CD4-positive, alpha-beta memory T cell (primary cell): ENCODE results near the gene ALS2. TPM values are rescaled to one million over a fixed set of nuclear protein-coding genes. Genes with fewer than 3 reads are reported as not detected.

Experiments
- CTCF ChIA-PET: fragments of 350-600 bp; sonication (Branson Sonifier 250); formaldehyde crosslinking; loops from one replicate; lab custom pipeline; 2021; ENCODE audit warnings: inconsistent platforms; ENCODE audit not compliant: partially characterized antibody; lab: Charles Lee
- POLR2A ChIA-PET: fragments of 350-600 bp; sonication (Branson Sonifier 250); formaldehyde crosslinking; loops from one replicate; lab custom pipeline; 2021; ENCODE audit not compliant: partially characterized antibody; lab: Charles Lee
- DNase-seq, 5 donors: peaks; one replicate each; pipeline versions ENCODE4 v3.0.0 to v3.0.0-alpha.2; 2020 to 2022; ENCODE audit warnings: mixed read lengths in 1 of 5
- H3K27ac ChIP-seq: one replicate; pipeline ENCODE4 v1.7.0; 2013; ENCODE audit warnings: low read depth, low read length
- H3K27me3 ChIP-seq: 2 replicates; pipeline ENCODE4 v1.7.0; 2013; ENCODE audit warnings: mild to moderate bottlenecking, low read length, moderate library complexity; ENCODE audit not compliant: insufficient read depth
- H3K36me3 ChIP-seq: 2 replicates; pipeline ENCODE4 v1.7.0; 2013; ENCODE audit warnings: mild to moderate bottlenecking, low read length, moderate library complexity; ENCODE audit not compliant: insufficient read depth
- H3K4me1 ChIP-seq: 2 replicates; pipeline ENCODE4 v1.7.0; 2013; ENCODE audit warnings: mild to moderate bottlenecking, low read length, moderate library complexity; ENCODE audit not compliant: insufficient read depth
- H3K4me3 ChIP-seq, 2 donors: one replicate each; pipeline ENCODE4 v1.7.0; 2013; ENCODE audit warnings: low read length in 2 of 2, mild to moderate bottlenecking in 1 of 2
- H3K9me3 ChIP-seq, 2 donors: one replicate each; pipeline ENCODE4 v1.7.0; 2013; ENCODE audit warnings: low read length in 2 of 2, control low read depth in 1 of 2; ENCODE audit not compliant: control insufficient read depth in 1 of 2
- H3K27ac Mint-ChIP-seq, 7 donors: one replicate each; pipeline ENCODE4 v1.8.0; 2020 to 2021; ENCODE audit warnings: mixed read lengths in 7 of 7, mild to moderate bottlenecking in 6 of 7, inconsistent platforms in 3 of 7, moderate library complexity in 3 of 7
- H3K27me3 Mint-ChIP-seq, 2 donors: one replicate each; pipeline ENCODE4 v1.8.0; 2020 to 2021; ENCODE audit warnings: mixed read lengths in 2 of 2
- H3K36me3 Mint-ChIP-seq, 2 donors: one replicate each; pipeline ENCODE4 v1.8.0; 2020 to 2021; ENCODE audit warnings: mixed read lengths in 2 of 2, inconsistent platforms in 1 of 2, mild to moderate bottlenecking in 1 of 2
- H3K4me1 Mint-ChIP-seq, 4 donors: one replicate each; pipeline ENCODE4 v1.8.0; 2020 to 2021; ENCODE audit warnings: mixed read lengths in 4 of 4, mild to moderate bottlenecking in 1 of 4
- H3K4me3 Mint-ChIP-seq, 8 donors: one replicate each; pipeline ENCODE4 v1.8.0; 2020 to 2021; ENCODE audit warnings: mixed read lengths in 8 of 8, mild to moderate bottlenecking in 7 of 8, moderate library complexity in 6 of 8, inconsistent platforms in 3 of 8
- H3K9me3 Mint-ChIP-seq, 8 donors: one replicate each; pipeline ENCODE4 v1.8.0; 2020 to 2021; ENCODE audit warnings: mixed read lengths in 8 of 8, mild to moderate bottlenecking in 5 of 8, inconsistent platforms in 3 of 8, moderate library complexity in 1 of 8
- intact Hi-C: fragments of 100-400 bp; cut with micrococcal nuclease; formaldehyde crosslinking; loops from one replicate; pipeline ENCODE4 v1.15.1; 2023
- polyA plus RNA-seq, 2 donors: library from polyadenylated mRNA; unstranded; fragments of 300-500 nt; fragmentation: Illumina TruSeq; gene quantifications; one replicate each; pipeline ENCODE4 v1.2.3, GENCODE V29; 2021
- total RNA-seq, 2 experiments: library from RNA; stranded (reverse); gene quantifications; one replicate each; pipeline ENCODE4 v1.2.3, GENCODE V29; 2021

Gene ALS2
- total and polyA plus RNA-seq, 4 experiments from 2014 or later, result 4.9 to 10.5 (median 7.7) TPM

DNA sequence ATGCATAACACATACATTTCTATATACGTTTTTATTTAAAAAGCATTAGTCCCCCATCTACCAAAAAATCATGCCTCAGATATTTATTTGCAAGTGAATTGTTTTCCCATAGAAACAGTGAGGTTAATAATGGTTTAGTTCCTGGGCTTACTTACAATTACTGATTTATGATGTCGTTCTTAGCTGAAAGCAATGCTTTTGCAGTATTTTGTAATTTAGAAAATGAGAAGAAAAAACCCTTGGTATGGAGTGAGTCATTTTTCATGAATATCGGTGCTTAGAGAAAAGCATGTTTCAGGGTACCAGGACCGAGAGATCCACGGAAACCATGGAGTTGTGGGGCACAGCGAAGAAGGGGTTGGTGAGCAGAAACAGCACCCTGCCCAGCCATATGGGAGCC lies 13.6 kb upstream of the ALS2 start:
- no peaks in the 10 kb centered on the region for H3K4me1 Mint-ChIP-seq
- peaks cover 5 to 11% of the 10 kb centered on the region in 2 donors for H3K27me3 Mint-ChIP-seq
- peaks cover 0 to 4% (median 0%) of the 10 kb centered on the region in 8 donors for H3K9me3 Mint-ChIP-seq
- no peak for DNase-seq
- H3K4me1 ChIP-seq, result no peaks in the 10 kb centered on the region
- H3K4me3 Mint-ChIP-seq, result no peak overlapping the region
- no peaks in the 10 kb centered on the region for H3K9me3 ChIP-seq
- ChIA-PET POLR2A (no interaction called here), CTCF (no interaction called here)
- no peaks in the 10 kb centered on the region for H3K27me3 ChIP-seq
- no peaks in the 10 kb centered on the region for H3K36me3 Mint-ChIP-seq
- H3K4me3 ChIP-seq, result no peak overlapping the region
- H3K36me3 ChIP-seq, result no peaks in the 10 kb centered on the region
- H3K27ac Mint-ChIP-seq, result no peak overlapping the region
- intact Hi-C loops, result no loop called here
- no peak overlapping the region for H3K27ac ChIP-seq

DNA sequence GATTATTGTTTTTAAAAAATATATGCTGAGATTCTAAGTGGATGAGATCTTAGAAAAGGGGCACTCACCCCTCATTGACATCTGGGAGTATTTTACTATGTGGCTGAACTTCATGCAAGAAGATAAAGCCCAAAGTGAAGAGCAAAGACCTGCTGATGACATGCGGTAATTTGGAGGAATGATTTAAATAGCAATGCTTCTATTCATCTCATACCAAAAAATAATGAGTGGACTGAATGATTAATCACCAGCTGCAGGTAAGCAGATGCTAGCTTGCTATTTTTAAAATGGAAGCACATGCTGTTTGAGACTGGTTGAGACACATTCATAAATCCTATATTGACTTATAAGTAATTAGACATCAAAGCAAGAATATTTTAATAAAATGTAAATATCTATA lies 12.9 kb upstream of the ALS2 start:
- H3K27me3 ChIP-seq, result no peaks in the 10 kb centered on the region
- ChIA-PET POLR2A (no interaction called here), CTCF (no interaction called here)
- no peaks in the 10 kb centered on the region for H3K36me3 ChIP-seq
- H3K4me3 ChIP-seq, result no peak overlapping the region
- no peak overlapping the region for H3K4me3 Mint-ChIP-seq
- H3K4me1 ChIP-seq, result no peaks in the 10 kb centered on the region
- H3K4me1 Mint-ChIP-seq, result no peaks in the 10 kb centered on the region
- no peak for DNase-seq
- H3K27me3 Mint-ChIP-seq, result peaks cover 5 to 11% of the 10 kb centered on the region in 2 donors
- peaks cover 0 to 4% (median 0%) of the 10 kb centered on the region in 8 donors for H3K9me3 Mint-ChIP-seq
- no peaks in the 10 kb centered on the region for H3K9me3 ChIP-seq
- H3K27ac ChIP-seq, result no peak overlapping the region
- no peaks in the 10 kb centered on the region for H3K36me3 Mint-ChIP-seq
- H3K27ac Mint-ChIP-seq, result no peak overlapping the region
- intact Hi-C loops, result no loop called here

- intact Hi-C loops, result no loop called here
- Mint-ChIP-seq H3K27me3 (peaks cover 6 to 8% of the 10 kb centered on the region in 2 donors), H3K4me1 (no peaks in the 10 kb centered on the region), H3K36me3 (no peaks in the 10 kb centered on the region), H3K27ac (no peak overlapping the region), H3K9me3 (peaks cover 0 to 2% (median 0%) of the 10 kb centered on the region in 8 donors), H3K4me3 (no peak overlapping the region)
- Histone ChIP-seq H3K36me3 (no peaks in the 10 kb centered on the region), H3K27ac (no peak overlapping the region), H3K4me3 (no peak overlapping the region), H3K9me3 (no peaks in the 10 kb centered on the region), H3K27me3 (no peaks in the 10 kb centered on the region), H3K4me1 (no peaks in the 10 kb centered on the region)
- DNase-seq, result no peak
- CTCF ChIA-PET, result interaction anchor here (0.6 kb wide), 1 partner anchor 1509 kb away, joined by 4 read pairs; no protein-coding TSS in a partner anchor
- POLR2A ChIA-PET, result no interaction called here
These were observed 10.3 kb upstream of the ALS2 start for GRCh38 chr2:201790989-201791388.

- Mint-ChIP-seq H3K4me3 (no peak overlapping the region), H3K4me1 (no peaks in the 10 kb centered on the region), H3K27ac (no peak overlapping the region), H3K27me3 (peaks cover 3 to 8% of the 10 kb centered on the region in 2 donors), H3K9me3 (peaks cover 0 to 2% (median 0%) of the 10 kb centered on the region in 8 donors), H3K36me3 (no peaks in the 10 kb centered on the region)
- POLR2A ChIA-PET, result no interaction called here
- Histone ChIP-seq H3K9me3 (no peaks in the 10 kb centered on the region), H3K4me1 (no peaks in the 10 kb centered on the region), H3K27ac (no peak overlapping the region), H3K27me3 (no peaks in the 10 kb centered on the region), H3K36me3 (no peaks in the 10 kb centered on the region), H3K4me3 (no peak overlapping the region)
- intact Hi-C loops, result no loop called here
- CTCF ChIA-PET, result interaction anchor here (0.6 kb wide), 1 partner anchor 1510 kb away, joined by 4 read pairs; no protein-coding TSS in a partner anchor
- DNase-seq, result no peak
These were observed 9.6 kb upstream of the ALS2 start for GRCh38 chr2:201790291-201790690.

- H3K27ac ChIP-seq, result no peak overlapping the region
- ChIA-PET CTCF (no interaction called here), POLR2A (interaction anchor here (1.0 kb wide), 1 partner anchor 11 kb away, joined by 3 read pairs; no protein-coding TSS in a partner anchor)
- DNase-seq, result no peak
- Mint-ChIP-seq H3K9me3 (peaks cover 0 to 2% (median 0%) of the 10 kb centered on the region in 8 donors), H3K27ac (no peak overlapping the region), H3K27me3 (peaks cover 3 to 8% of the 10 kb centered on the region in 2 donors), H3K36me3 (no peaks in the 10 kb centered on the region), H3K4me1 (no peaks in the 10 kb centered on the region), H3K4me3 (no peak overlapping the region)
- no peaks in the 10 kb centered on the region for H3K9me3 ChIP-seq
- H3K36me3 ChIP-seq, result no peaks in the 10 kb centered on the region
- H3K4me1 ChIP-seq, result no peaks in the 10 kb centered on the region
- no peak overlapping the region for H3K4me3 ChIP-seq
- no peaks in the 10 kb centered on the region for H3K27me3 ChIP-seq
- intact Hi-C loops, result no loop called here
These were observed 8.7 kb upstream of the ALS2 start for GRCh38 chr2:201789395-201789794.

- peaks cover 3 to 9% of the 10 kb centered on the region in 2 donors for H3K27me3 Mint-ChIP-seq
- no peak for DNase-seq
- ChIA-PET CTCF (no interaction called here), POLR2A (interaction anchor here (1.0 kb wide), 1 partner anchor 10 kb away, joined by 3 read pairs; no protein-coding TSS in a partner anchor)
- H3K4me3 Mint-ChIP-seq, result no peak overlapping the region
- Histone ChIP-seq H3K27me3 (no peaks in the 10 kb centered on the region), H3K36me3 (no peaks in the 10 kb centered on the region), H3K4me1 (no peaks in the 10 kb centered on the region), H3K27ac (no peak overlapping the region), H3K9me3 (no peaks in the 10 kb centered on the region), H3K4me3 (no peak overlapping the region)
- H3K9me3 Mint-ChIP-seq, result peaks cover 0 to 2% (median 0%) of the 10 kb centered on the region in 8 donors
- H3K27ac Mint-ChIP-seq, result no peak overlapping the region
- no peaks in the 10 kb centered on the region for H3K36me3 Mint-ChIP-seq
- intact Hi-C loops, result no loop called here
- no peaks in the 10 kb centered on the region for H3K4me1 Mint-ChIP-seq
These were observed 7.6 kb upstream of the ALS2 start for GRCh38 chr2:201788371-201788770.

DNA sequence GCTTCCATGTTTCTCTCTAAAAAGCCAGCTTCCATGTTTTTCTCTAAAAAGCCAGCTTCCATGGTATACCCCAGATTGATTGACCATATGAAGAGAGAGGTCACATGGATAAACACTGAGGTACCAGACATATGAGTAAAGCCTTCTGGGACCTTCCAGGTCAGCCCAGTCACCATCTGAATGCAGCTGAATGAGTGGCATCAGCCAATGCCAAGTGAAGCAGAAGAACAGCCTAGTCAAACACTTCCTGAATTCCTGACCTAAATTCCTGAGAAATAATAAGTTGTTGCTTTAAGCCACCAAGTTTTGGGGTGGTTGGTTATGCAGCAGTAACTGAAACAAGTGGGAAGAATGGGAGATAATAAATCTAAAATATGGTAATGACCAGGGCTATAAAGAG lies 5.7 kb upstream of the ALS2 start:
- Mint-ChIP-seq H3K27ac (no peak overlapping the region), H3K36me3 (peaks cover 0 to 2% of the 10 kb centered on the region in 2 donors), H3K4me3 (no peak overlapping the region), H3K27me3 (peaks cover 2% of the 10 kb centered on the region in 2 donors), H3K9me3 (peaks cover 0 to 2% (median 0%) of the 10 kb centered on the region in 8 donors), H3K4me1 (peaks cover 2 to 5% (median 5%) of the 10 kb centered on the region in 4 donors)
- intact Hi-C loops, result no loop called here
- CTCF ChIA-PET, result interaction anchor here (0.8 kb wide), 1 partner anchor 17 kb away, joined by 3 read pairs; no protein-coding TSS in a partner anchor
- Histone ChIP-seq H3K27ac (no peak overlapping the region), H3K4me1 (peaks cover 6% of the 10 kb centered on the region), H3K27me3 (no peaks in the 10 kb centered on the region), H3K36me3 (no peaks in the 10 kb centered on the region), H3K9me3 (no peaks in the 10 kb centered on the region), H3K4me3 (no peak overlapping the region)
- POLR2A ChIA-PET, result no interaction called here
- DNase-seq, result no peak
